HG02623 (cell line): ENCODE results near the gene ATP9B.
"Not testable (repeated sequence)": the region's sequence is repeated elsewhere in the genome, so short reads cannot be mapped to it uniquely, and the experiment has no call there.

ENCODE experiments used
- ATAC-seq: cut with Tn5 transposase; IDR thresholded peaks from one replicate; pipeline ENCODE4 v1.9.1; 2021; ENCODE audit warnings: moderate library complexity; ENCODE audit not compliant: unreplicated experiment

ATP9B gene

DNA sequence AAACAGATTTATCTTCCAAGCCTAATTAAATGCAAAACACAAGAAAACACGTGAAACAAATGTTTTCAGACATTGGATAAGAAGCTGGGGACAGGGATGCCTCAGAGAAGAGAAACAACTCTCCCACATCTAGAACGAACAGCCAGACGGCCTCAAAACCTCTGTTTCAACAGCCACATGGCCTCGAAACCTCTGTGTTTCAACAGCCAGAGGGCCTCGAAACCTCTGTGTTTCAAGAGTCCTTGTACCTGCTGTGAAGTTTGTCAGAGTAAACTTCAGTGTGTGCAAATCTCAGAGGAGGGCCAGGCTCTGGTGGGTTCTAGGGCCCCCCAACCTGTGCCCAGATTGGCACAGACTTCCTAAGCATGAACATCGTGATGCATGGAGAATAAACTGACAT lies 283.2 kb downstream of the ATP9B start:
- ATAC-seq, result no peak

DNA sequence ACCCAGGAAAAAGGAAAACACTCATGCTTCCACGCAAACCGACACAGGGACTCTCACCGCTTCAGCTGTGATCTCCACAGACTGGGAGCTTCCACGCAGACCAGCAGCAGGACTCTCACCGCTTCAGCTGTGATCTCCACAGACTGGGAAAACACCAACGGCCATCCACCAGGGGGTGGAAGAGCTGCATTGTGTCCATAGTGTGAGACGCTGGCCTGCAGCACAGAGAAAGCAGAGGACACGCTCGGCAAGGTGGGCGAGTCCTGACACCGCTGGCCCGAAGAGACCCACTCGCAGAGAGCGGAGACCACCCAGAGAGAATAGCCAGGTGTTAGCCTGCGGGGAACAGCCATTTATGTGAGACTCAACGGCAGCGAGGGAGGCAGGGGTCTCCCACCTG lies 284.1 kb downstream of the ATP9B start:
- no peak for ATAC-seq

DNA sequence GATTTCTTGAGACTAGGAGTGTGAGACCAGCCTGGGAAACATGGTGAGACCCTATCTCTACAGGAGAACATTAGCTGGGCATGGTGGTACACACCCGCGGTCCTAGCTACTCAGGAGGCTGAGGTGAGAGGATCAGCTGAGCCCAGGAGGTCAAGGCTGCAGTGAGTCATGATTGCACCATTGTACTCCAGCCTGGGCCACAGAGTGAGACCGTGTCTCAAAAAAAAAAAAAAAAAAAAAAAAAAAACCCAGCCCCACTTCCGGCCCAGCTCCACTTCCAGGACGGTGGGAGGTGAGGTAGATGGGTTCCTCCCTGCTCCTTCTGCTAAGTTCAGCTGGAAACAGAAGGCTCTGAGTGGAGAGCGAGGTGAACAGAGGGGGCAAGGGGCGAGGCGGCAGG lies 285.2 kb downstream of the ATP9B start:
- no peak for ATAC-seq

DNA sequence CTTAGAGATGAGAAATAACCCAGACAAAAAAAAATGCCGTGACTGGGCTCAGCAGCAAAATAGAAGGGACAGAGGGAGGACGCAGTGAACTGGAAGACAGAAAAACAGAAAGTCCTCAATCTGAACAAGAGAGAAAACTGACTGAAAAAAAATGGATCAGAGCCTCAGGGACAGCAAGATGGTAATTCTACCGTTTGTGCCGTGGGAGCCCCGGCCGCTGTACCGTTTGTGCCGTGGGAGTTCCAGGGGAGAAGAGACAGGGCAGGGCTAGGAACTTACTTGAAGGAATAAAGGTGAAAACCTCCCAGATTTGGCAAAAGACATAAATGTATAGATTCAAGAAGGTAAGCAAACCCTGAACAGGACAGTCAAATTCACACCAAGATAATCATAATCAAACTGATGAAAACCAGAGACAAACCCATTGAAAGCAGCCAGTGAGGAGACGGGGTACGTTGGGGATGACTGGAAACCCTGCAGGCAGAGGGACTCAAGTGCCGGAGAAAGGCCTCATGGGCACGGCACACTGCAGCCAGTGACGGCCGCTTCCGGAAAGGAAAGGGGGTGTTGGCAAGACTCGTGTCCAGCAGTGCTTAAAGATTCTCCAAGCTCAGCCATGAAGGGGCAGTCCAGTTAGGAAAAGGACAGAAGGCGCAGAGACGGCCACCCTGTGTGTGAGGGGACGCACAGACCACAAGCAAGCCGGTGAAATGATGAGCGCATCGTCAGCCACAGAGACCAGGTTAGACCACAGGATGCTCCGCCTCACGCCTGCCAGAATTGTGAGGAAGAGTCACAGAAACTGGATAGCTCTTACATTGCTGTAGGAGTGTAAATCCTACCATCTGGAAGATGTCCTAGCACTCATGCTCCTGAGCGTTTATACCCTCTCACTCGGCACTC lies 286.5 kb downstream of the ATP9B start:
- peak; percentile 32 for ATAC-seq

DNA sequence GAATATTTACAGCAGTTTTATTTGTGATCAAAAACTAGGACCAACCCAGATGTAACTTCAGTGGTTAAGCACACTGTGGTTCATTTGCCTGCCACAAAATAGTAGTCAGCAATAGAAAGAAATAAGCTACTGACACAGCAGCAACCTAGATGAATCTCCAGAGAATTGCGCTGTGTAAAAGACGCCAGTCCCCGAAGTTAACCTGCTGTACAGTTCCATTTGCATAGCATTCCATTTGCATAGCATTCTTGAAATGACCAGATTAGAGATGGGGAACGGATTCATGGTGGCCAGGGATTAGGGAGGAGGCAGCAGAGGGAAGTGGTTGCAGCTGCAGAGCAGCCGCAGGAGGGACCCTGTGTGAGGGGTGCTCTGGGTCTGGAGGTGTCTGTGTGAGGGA lies 287.2 kb downstream of the ATP9B start:
- ATAC-seq, result peak; percentile 85

DNA sequence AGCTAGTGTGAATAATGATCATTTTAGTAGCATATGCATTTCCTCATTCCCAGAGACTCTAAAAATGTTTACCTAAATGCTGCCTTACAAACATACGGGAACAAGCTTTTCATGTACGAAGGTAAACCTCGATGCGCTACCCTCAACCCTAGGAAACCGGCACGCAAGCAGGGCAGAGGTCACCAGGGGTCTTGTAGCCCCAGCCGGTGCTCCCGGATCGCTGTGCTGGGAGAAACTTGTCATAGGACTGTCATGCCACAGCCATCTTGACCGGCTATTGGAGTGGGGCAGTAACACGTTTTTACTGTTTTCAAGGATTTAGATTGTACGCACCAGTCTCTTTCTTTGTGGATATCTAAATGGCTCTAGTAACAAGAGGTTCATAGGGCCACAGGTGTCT lies 291.7 kb downstream of the ATP9B start:
- no peak for ATAC-seq

DNA sequence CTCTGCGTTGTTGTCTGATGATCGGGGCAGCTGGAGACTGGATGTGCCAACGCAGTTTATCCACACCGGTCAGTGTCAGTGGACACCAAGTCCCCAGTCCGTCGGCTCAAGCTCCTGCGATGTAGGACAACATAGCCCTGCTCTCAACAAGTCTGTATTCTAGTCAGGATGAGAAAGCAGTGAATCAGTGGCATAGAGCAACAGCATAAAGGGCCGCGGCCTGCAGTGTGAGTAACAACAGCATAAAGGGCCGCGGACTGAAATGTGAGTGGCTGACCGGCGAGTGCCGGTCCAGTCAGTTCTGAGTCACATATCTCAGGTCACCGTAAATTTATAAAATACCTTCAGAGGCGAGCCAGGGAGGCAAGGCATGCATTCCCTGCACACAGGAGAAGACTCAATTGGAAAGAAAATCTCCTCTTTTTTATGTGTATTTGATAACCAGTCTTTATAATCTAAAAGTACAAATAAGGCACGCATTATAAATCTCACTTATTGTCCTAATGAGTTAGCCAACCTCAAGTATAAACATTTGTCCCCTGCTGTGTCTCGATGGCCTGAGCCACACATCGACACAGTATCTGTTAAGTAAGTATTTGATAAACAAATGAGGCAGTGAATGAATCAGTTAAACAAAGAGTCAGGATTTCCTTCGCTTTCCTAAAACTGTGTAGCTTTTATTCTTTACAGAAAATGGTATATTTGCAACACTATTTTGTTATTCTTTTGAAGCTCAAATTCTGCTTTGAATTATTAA lies 292.8 kb downstream of the ATP9B start:
- no peak for ATAC-seq

DNA sequence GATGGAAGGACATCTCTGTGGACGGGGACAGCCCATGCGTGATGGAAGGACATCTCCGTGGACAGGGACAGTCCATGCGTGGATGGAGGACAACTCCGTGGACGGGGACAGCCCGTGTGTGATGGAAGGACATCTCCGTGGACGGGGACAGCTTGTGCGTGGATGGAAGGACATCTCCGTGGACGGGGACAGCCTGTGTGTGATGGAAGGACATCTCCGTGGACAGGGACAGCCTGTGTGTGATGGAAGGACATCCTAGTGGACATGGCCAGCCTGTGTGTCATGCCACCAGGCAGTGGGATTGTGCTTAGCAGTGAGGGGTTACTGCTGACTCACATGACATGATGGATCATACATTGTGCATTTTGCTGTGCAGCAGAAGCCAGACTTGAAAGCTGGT lies 296.5 kb downstream of the ATP9B start:
- ATAC-seq, result no peak

DNA sequence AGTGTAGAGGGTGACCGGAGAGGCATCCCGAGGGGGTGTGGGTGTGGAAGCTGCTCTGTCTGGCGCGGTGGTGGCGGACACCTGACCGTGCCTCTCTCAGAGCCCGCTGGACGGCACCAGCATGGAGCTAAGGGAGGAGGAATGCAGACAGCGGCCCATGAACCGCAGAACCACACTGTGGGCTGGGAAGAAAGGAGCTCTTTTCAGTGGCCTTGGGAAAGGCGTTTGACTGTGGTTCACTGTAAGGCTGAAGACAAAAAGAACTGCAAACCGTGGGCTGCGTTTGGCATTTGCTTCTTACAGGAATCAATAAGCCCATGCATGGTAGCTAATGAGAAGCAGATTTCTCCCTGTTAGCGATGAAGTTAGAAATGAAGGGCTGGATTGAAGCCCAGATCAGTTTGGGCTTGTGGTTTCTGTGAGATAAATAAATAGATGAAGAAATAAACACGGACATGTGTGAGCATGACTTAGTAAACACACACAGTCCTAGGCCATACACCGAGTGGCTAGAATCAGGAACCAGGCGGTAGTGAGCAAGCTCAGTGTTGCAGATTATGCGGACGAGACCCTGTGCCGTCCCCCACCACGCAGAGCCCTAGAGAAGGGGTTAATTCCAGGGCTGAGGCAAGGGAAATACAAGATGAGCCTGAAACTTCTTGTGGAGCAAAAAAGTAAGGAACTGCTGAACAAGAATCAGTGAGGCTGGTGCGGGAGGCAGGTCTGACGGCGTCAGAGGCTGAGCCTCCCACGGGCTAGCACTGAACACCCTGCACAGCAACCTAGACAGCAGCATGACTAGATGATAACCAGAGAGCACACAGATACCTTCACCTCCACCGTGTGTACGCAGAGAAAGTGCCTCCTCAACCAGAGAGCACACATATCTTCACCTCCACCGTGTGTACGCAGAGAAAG lies 297.2 kb downstream of the ATP9B start:
- no peak for ATAC-seq

DNA sequence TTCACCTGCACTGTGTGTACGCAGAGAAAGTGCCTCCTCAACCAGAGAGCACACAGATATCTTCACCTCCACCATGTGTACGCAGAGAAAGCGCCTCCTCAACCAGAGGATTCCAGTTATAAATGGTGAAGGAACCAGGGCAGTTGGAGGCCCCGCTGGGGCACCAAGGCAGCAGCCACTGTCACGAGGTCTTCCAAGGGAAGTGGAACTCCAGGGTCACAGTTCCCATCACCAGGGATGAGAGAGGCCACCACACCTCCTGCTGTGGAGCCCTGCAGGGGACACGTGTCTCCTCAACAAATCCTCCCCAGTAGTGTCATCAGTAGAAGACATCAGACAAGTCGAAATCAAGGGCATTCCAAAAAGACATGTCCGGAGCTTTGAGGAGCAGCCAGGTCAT lies 298.3 kb downstream of the ATP9B start:
- ATAC-seq, result no peak

DNA sequence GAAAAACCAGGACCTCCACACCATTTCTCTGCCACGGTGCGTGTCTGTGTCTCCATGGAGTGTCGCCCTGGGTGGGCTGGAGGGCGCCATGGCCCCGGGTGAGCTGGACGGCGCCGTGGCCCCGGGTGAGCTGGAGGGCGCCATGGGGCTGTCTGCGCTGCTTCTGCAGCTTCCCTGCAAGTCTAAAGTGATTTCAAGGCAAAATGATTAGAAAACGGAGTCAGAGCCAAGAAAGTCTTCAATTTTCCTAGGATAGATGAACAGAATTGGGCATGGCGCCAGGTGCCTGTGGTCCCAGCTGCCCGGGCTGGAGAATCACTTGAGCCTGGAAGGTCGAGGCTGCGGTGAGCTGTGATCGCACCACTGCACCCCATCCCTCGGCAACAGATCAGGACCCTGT lies 298.8 kb downstream of the ATP9B start:
- ATAC-seq, result no peak

DNA sequence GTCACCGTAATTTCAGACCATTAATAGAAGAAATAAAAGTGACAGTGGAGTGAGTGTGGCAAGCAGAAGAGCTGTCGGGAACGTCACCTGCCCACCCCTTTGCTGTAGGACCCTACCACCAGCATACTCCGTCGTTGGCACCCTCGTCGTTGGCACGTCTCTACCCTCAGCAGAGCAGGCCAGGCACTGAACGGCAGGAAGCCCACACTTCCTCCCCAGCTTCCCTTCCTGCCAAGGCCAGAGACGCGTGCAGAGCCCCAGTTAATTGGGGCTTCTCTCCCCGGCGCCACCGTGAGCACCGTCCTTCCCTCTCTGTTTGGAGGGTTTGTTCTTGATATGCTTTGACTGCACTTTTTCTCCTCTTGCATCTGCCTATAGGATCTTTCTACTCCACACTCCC lies 299.5 kb downstream of the ATP9B start:
- no peak for ATAC-seq

DNA sequence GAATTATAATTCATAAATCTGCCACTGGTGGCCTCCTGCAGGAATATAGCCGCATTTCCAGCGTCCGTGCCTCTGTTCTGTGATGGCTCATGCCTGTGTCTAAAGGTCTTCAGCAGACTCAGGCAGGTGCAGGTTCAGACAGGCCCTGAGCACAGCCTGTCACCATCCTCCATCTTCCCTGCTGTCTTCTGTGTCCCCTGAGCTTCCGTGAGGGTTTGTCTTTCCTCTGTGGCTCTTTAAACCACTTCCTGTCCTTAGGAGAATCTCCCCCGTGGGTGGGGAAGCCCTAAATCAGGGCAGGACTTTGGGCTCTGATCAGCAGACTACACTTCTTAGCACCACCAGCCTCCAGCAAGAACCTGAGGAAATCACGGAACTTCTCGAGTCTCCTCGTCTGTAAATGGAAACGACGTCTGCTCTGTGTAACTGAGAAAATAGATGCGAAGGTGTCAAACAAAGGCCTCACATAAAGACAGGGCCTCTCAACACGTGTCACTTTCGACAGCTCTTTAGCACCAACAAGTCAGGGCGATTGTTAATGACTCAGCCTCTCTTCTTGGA lies 302.4 kb downstream of the ATP9B start:
- ATAC-seq, result no peak

DNA sequence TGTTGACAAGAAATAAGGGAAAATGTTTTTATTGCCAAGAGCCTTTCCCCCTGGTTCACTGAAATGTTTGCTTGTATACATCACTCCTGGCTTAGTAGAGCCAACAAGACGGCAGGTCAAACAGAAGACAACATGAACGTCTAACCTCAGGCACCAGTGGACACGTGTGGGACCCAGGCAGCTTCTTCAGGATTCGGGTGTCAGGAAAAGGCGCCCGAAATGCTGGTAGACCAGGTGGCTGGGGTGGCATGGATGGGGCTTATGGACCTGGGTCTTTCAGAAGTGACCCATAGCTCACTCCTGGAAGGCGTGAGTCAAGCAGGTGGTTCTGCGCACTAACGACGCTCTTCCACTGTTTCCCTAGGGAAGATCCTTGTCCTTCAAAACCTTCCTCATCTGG lies 303.3 kb downstream of the ATP9B start:
- no peak for ATAC-seq

DNA sequence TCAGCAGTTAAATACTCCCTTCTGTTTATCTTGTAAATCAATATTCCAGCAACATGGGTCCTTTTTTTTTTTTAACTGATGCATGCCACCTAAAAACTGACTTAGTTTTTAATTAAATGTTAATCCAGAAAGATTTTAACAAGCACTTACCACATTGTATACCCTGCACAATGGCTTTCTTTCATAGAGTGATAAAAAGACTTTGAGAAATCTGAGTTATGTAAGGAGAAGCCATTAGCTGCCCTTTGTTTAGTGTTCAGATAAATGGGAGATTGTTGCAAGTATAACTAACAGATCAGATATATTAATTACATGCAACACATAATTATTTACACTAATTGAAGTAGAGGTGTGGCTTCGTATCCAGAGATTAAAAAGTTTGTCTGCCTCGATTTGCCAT lies 303.8 kb downstream of the ATP9B start:
- no peak for ATAC-seq

DNA sequence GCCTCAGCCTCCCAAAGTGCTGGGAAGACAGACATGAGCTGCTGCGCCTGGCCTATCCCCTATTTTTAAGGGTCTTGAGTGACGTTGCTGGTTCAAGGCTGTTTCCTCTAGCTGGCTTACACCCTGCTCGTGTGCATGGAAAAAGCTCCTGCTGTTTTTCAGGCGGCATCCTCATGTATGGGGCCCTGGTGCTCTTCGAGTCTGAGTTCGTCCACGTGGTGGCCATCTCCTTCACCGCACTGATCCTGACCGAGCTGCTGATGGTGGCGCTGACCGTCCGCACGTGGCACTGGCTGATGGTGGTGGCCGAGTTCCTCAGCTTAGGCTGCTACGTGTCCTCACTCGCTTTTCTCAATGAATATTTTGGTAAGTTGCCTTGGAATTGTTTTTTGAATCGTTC lies 304.5 kb downstream of the ATP9B start:
- no peak for ATAC-seq

DNA sequence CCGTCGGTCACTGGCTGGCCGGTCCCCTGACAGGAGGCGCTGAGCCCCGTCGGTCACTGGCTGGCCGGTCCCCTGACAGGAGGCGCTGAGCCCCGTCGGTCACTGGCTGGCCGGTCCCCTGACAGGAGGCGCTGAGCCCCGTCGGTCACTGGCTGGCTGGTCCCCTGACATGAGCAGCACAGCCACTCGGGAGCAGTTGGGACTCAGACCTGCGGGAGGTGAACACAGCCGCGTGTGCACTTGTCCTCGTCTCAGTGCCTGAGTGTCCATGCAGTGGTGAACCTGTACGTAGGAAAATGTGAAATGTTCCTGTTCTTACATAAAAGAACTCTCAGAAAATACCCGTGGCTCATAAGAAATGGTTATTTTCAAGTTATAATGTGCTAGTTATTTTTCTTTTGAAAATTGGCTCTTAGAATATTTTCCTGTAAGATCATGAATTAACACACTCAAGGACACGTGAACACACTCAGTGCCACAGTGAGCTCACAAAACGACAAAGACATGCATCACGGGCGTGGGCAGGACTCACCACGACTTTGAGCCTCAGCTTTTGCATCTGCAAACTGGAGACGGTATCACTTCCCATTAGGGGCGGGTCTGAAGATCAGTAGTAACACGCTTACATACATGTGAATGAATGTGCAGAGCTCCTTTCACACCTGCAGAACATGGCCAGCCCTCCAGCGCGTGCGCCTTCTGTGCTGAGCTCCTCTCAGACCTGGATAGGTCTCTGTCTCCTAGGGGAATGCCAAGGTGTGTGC lies 305.4 kb downstream of the ATP9B start:
- peak; percentile 84 for ATAC-seq

DNA sequence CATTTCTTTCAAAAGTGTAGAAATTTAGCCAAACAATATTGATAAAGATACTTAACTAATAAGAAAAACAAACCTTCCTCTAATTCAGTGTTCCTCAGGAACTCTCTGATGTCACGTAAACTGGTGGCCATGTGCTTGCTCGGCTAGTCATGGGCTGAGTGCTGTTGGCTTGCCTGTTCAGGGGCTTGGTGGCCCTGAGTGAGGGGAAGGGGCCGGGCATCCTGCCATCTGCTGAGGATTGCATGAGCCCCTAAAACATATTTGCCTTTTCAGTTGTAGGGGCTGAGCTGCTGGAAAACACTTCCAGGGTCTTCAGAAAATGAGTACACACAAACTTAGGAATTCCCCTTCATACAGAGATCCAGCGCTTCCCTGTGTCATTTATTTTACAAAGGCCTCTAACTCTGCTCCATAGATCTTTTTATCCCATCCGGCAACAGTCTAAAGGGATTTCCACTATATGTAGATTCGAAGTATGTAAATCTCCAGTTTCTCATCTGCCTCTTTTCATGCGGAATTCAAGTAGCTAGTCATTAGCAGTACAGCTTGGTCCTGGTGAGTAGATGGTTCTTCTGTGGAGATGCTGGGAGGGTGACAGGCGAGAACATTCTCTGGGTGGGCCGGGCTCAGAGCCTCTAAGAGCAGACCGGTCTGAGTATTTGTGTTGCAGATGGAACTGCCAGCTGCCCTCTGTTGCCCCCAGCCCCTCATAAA lies 306.4 kb downstream of the ATP9B start:
- no peak for ATAC-seq

DNA sequence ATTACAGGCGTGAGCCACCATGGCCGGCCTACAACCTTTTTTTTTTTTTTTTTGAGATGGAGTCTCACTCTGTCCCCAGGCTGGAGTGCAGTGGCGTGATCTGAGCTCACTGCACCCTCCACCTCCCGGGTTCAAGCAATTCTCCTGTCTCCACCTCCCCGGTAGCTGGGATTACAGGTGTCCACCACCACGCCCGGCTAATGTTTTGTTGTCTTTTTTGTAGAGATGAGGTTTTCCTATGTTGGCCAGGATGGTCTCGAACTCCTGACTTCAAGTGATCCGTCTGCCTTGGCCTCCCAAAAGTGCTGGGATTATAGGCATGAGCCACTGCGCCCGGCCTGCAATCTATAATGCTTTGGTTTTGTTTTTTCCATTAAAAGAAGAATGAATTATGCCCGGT lies 307.5 kb downstream of the ATP9B start:
- ATAC-seq, result not testable (repeated sequence)
